Adipocyte (in vitro differentiated cells): ENCODE results near the gene OR6S1.

Source experiments
- DNase-seq: peaks from one replicate; pipeline ENCODE4 v3.0.0-alpha.2; 2015; ENCODE audit warnings: low read depth
- H3K27me3 ChIP-seq: replicated peaks from 2 replicates; pipeline ENCODE4 v1.7.0; 2013; ENCODE audit warnings: mild to moderate bottlenecking, low read length, moderate library complexity; ENCODE audit not compliant: control insufficient read depth, insufficient read depth
- H3K36me3 ChIP-seq: 2 replicates; pipeline ENCODE4 v1.7.0; 2013; ENCODE audit warnings: low read length, mild to moderate bottlenecking, moderate library complexity; ENCODE audit not compliant: control insufficient read depth, insufficient read depth, severe bottlenecking
- H3K4me1 ChIP-seq: 2 replicates; pipeline ENCODE4 v1.7.0; 2013; ENCODE audit warnings: mild to moderate bottlenecking, low read length, moderate library complexity; ENCODE audit not compliant: control insufficient read depth, insufficient read depth
- H3K4me3 ChIP-seq: 2 replicates; pipeline ENCODE4 v1.7.0; 2013; ENCODE audit warnings: mild to moderate bottlenecking, low read length, moderate library complexity
- H3K9ac ChIP-seq: 2 replicates; pipeline ENCODE4 v1.7.0; 2013; ENCODE audit warnings: mild to moderate bottlenecking, low read length, moderate library complexity
- H3K9me3 ChIP-seq: 2 replicates; pipeline ENCODE4 v1.7.0; 2013; ENCODE audit warnings: mild to moderate bottlenecking, low read length, moderate library complexity; ENCODE audit not compliant: control insufficient read depth

OR6S1 gene

GRCh38 chr14:20613094-20614037 is 28.1 kb downstream of the OR6S1 start:
- Histone ChIP-seq H3K9ac (peak overlapping the region; percentile 77), H3K4me3 (peak overlapping the region; percentile 90), H3K36me3 (no peaks in the 10 kb centered on the region), H3K27me3 (peaks cover 5% of the 10 kb centered on the region), H3K9me3 (no peaks in the 10 kb centered on the region), H3K4me1 (peaks cover 13% of the 10 kb centered on the region)
- DNase-seq: peak; percentile 95

GRCh38 chr14:20612403-20612802 is 29.1 kb downstream of the OR6S1 start:
- H3K9me3 ChIP-seq: no peaks in the 10 kb centered on the region
- H3K4me3 ChIP-seq: no peak overlapping the region
- peaks cover 13% of the 10 kb centered on the region for H3K4me1 ChIP-seq
- no peaks in the 10 kb centered on the region for H3K36me3 ChIP-seq
- DNase-seq: no peak
- H3K9ac ChIP-seq: no peak overlapping the region
- H3K27me3 ChIP-seq: no peaks in the 10 kb centered on the region

GRCh38 chr14:20611277-20611676 is 30.2 kb downstream of the OR6S1 start:
- H3K4me3 ChIP-seq: no peak overlapping the region
- H3K27me3 ChIP-seq: no peaks in the 10 kb centered on the region
- H3K9ac ChIP-seq: no peak overlapping the region
- no peak for DNase-seq
- no peaks in the 10 kb centered on the region for H3K36me3 ChIP-seq
- H3K9me3 ChIP-seq: no peaks in the 10 kb centered on the region
- H3K4me1 ChIP-seq: peaks cover 13% of the 10 kb centered on the region

- Histone ChIP-seq H3K4me3 (peak overlapping the region; percentile 94), H3K27me3 (no peaks in the 10 kb centered on the region), H3K36me3 (no peaks in the 10 kb centered on the region), H3K9ac (peak overlapping the region; percentile 80), H3K9me3 (no peaks in the 10 kb centered on the region), H3K4me1 (peaks cover 13% of the 10 kb centered on the region)
- DNase-seq: peak; percentile 80
These were observed 31.3 kb downstream of the OR6S1 start for GRCh38 chr14:20610002-20610765.

GRCh38 chr14:20609215-20610001 is 32.1 kb downstream of the OR6S1 start:
- Histone ChIP-seq H3K36me3 (no peaks in the 10 kb centered on the region), H3K4me3 (peak overlapping the region; percentile 94), H3K9me3 (no peaks in the 10 kb centered on the region), H3K27me3 (no peaks in the 10 kb centered on the region), H3K4me1 (peaks cover 9% of the 10 kb centered on the region), H3K9ac (peak overlapping the region; percentile 80)
- DNase-seq: peak; percentile 96

- H3K27me3 ChIP-seq: peaks cover 6% of the 10 kb centered on the region
- peaks cover 3% of the 10 kb centered on the region for H3K4me1 ChIP-seq
- no peak overlapping the region for H3K9ac ChIP-seq
- H3K4me3 ChIP-seq: no peak overlapping the region
- no peaks in the 10 kb centered on the region for H3K36me3 ChIP-seq
- no peak for DNase-seq
- H3K9me3 ChIP-seq: no peaks in the 10 kb centered on the region
These were observed 32.9 kb downstream of the OR6S1 start for GRCh38 chr14:20608383-20609110.

GRCh38 chr14:20607617-20608016 is 33.9 kb downstream of the OR6S1 start:
- Histone ChIP-seq H3K9me3 (no peaks in the 10 kb centered on the region), H3K4me3 (no peak overlapping the region), H3K4me1 (peaks cover 3% of the 10 kb centered on the region), H3K27me3 (peaks cover 6% of the 10 kb centered on the region), H3K9ac (no peak overlapping the region), H3K36me3 (no peaks in the 10 kb centered on the region)
- DNase-seq: no peak

- Histone ChIP-seq H3K4me3 (no peak overlapping the region), H3K27me3 (peaks cover 6% of the 10 kb centered on the region), H3K36me3 (no peaks in the 10 kb centered on the region), H3K9ac (no peak overlapping the region), H3K9me3 (no peaks in the 10 kb centered on the region), H3K4me1 (peaks cover 3% of the 10 kb centered on the region)
- DNase-seq: no peak
These were observed 34.6 kb downstream of the OR6S1 start for GRCh38 chr14:20606902-20607242.

GRCh38 chr14:20606190-20606901 is 35.1 kb downstream of the OR6S1 start:
- Histone ChIP-seq H3K4me1 (peaks cover 3% of the 10 kb centered on the region), H3K9me3 (no peaks in the 10 kb centered on the region), H3K9ac (no peak overlapping the region), H3K27me3 (peaks cover 6% of the 10 kb centered on the region), H3K36me3 (no peaks in the 10 kb centered on the region), H3K4me3 (no peak overlapping the region)
- DNase-seq: peak; percentile 39
